Epithelial cell of proximal tubule (primary cell): Measurements from ENCODE around the gene ACO1. TPM values are rescaled to one million over a fixed set of nuclear protein-coding genes. Genes with fewer than 3 reads are reported as not detected.

Source experiments
- DNase-seq: peaks from one replicate; pipeline ENCODE4 v3.0.0-alpha.2; 2011; ENCODE audit warnings: low read depth
- H3K4me3 ChIP-seq: 2 replicates; pipeline ENCODE4 v1.5.1; 2011; ENCODE audit warnings: low read depth, mild to moderate bottlenecking, low read length
- CTCF ChIP-seq: conservative IDR thresholded peaks from 2 replicates; pipeline ENCODE4 v1.5.1; 2012; ENCODE audit warnings: low read depth, mild to moderate bottlenecking, low read length
- total RNA-seq: library from RNA; depleted of rRNA; stranded (reverse); fragments of >200 nt; gene quantifications from 2 replicates; pipeline ENCODE4 v1.2.3, GENCODE V29; 2015

Gene ACO1
- total RNA-seq, 1 donor from 2014 or later: 41.2 TPM

- DNase-seq: no peak
- no peak overlapping the region for H3K4me3 ChIP-seq
- TF ChIP-seq CTCF: no peak
Measured at GRCh38 chr9:32382565-32383320, 1.7 kb upstream of the ACO1 start.

- TF ChIP-seq CTCF: no peak
- peak overlapping the region; percentile 96 for H3K4me3 ChIP-seq
- no peak for DNase-seq
Measured at GRCh38 chr9:32384002-32384363, 460 bp upstream of the ACO1 start.

GRCh38 chr9:32385152-32385884, 875 bp downstream of the ACO1 start:
- no peak for DNase-seq
- peak overlapping the region; percentile 96 for H3K4me3 ChIP-seq
- TF ChIP-seq CTCF: no peak

- DNase-seq: no peak
- TF ChIP-seq CTCF: no peak
- H3K4me3 ChIP-seq: peak overlapping the region; percentile 96
Measured at GRCh38 chr9:32385885-32386283, 1.4 kb downstream of the ACO1 start.

GRCh38 chr9:32387256-32387655, 2.8 kb downstream of the ACO1 start:
- no peak overlapping the region for H3K4me3 ChIP-seq
- no peak for TF ChIP-seq CTCF
- DNase-seq: no peak

- no peak for TF ChIP-seq CTCF
- no peak overlapping the region for H3K4me3 ChIP-seq
- no peak for DNase-seq
Measured at GRCh38 chr9:32389365-32389764, 4.9 kb downstream of the ACO1 start.

- TF ChIP-seq CTCF: no peak
- no peak for DNase-seq
- H3K4me3 ChIP-seq: no peak overlapping the region
Measured at GRCh38 chr9:32393911-32394310, 9.5 kb downstream of the ACO1 start.
